ENCODE data around the gene SH3BP4. TPM values are rescaled to one million over a fixed set of nuclear protein-coding genes. Genes with fewer than 3 reads are reported as not detected.

The SH3BP4 gene
- total and polyA plus RNA-seq, 7 donors = 4.8 to 22.8 (median 14.0) TPM

- WGBS, 2 donors = 96 to 97% methylated on average over 14 of the region's 14 CpGs
Observed at GRCh38 chr2:234988491-234988890, 36.7 kb downstream of the SH3BP4 start.

GRCh38 chr2:234989183-234989701, 37.4 kb downstream of the SH3BP4 start:
- Histone ChIP-seq H3K36me3 (no peaks in the 10 kb centered on the region), H3K27me3 (no peaks in the 10 kb centered on the region), H3K27ac (peak overlapping the region in 3 of 4 donors; percentile 29 to 51 (median 37)), H3K9me3 (no peaks in the 10 kb centered on the region), H3K4me1 (peaks cover 0 to 37% (median 18%) of the 10 kb centered on the region in 4 donors), H3K4me3 (no peak overlapping the region)
- peak in 1 of 4 donors; percentile 13 for TF ChIP-seq EP300 (IDR thresholded peaks at IDR 0.05)
- peak; percentile 19 to 60 (median 34) for TF ChIP-seq POLR2AphosphoS5 (IDR thresholded peaks at IDR 0.05)
- no peak for TF ChIP-seq CTCF (IDR thresholded peaks at IDR 0.05)
- TF ChIP-seq POLR2A (IDR thresholded peaks at IDR 0.05) = no peak
- 11 to 47% methylated on average over 13 of the region's 13 CpGs for whole genome bisulfite sequencing, 2 donors
- intact Hi-C loops (cut with DNase I) = no loop called here
- peak; percentile 91 for DNase-seq

More at GRCh38 chr2:234988491-234988890, 36.7 kb downstream of the SH3BP4 start:
- DNase-seq = no peak
- Histone ChIP-seq H3K4me3 (no peak overlapping the region), H3K9me3 (no peaks in the 10 kb centered on the region), H3K27me3 (no peaks in the 10 kb centered on the region), H3K4me1 (peaks cover 0 to 41% (median 19%) of the 10 kb centered on the region in 4 donors), H3K36me3 (no peaks in the 10 kb centered on the region), H3K27ac (peak overlapping the region in 3 of 4 donors; percentile 29 to 51 (median 37))
- intact Hi-C loops (cut with DNase I) = no loop called here
- no peak for TF ChIP-seq POLR2A (IDR thresholded peaks at IDR 0.05)
- TF ChIP-seq CTCF (IDR thresholded peaks at IDR 0.05) = no peak
- no peak for TF ChIP-seq EP300 (IDR thresholded peaks at IDR 0.05)
- no peak for TF ChIP-seq POLR2AphosphoS5 (IDR thresholded peaks at IDR 0.05)

GRCh38 chr2:234990300-234990699, 38.5 kb downstream of the SH3BP4 start:
- H3K36me3 ChIP-seq = no peaks in the 10 kb centered on the region
- peaks cover 0 to 48% (median 22%) of the 10 kb centered on the region in 4 donors for H3K4me1 ChIP-seq
- intact Hi-C loops (cut with DNase I) = no loop called here
- 90 to 91% methylated on average over 7 of the region's 7 CpGs for WGBS, 2 donors
- H3K27me3 ChIP-seq = no peaks in the 10 kb centered on the region
- TF ChIP-seq EP300 (IDR thresholded peaks at IDR 0.05) (no peak), POLR2A (IDR thresholded peaks at IDR 0.05) (no peak), CTCF (IDR thresholded peaks at IDR 0.05) (no peak), POLR2AphosphoS5 (IDR thresholded peaks at IDR 0.05) (no peak)
- H3K9me3 ChIP-seq = no peaks in the 10 kb centered on the region
- no peak for DNase-seq
- no peak overlapping the region for H3K4me3 ChIP-seq
- H3K27ac ChIP-seq = peak overlapping the region in 1 of 4 donors; percentile 34

- intact Hi-C loops (cut with DNase I) = no loop called here
- 81 to 84% methylated on average over 5 of the region's 5 CpGs for WGBS, 2 donors
- TF ChIP-seq EP300 (IDR thresholded peaks at IDR 0.05) (no peak), POLR2AphosphoS5 (IDR thresholded peaks at IDR 0.05) (no peak), POLR2A (IDR thresholded peaks at IDR 0.05) (no peak), CTCF (IDR thresholded peaks at IDR 0.05) (no peak)
- Histone ChIP-seq H3K27ac (no peak overlapping the region), H3K9me3 (no peaks in the 10 kb centered on the region), H3K36me3 (no peaks in the 10 kb centered on the region), H3K4me3 (no peak overlapping the region), H3K4me1 (peaks cover 0 to 58% (median 31%) of the 10 kb centered on the region in 4 donors), H3K27me3 (no peaks in the 10 kb centered on the region)
- DNase-seq = no peak
Observed at GRCh38 chr2:234991290-234991689, 39.5 kb downstream of the SH3BP4 start.

- 84 to 94% methylated on average over 6 of the region's 6 CpGs for WGBS, 2 donors
- no peak for DNase-seq
- Histone ChIP-seq H3K27ac (no peak overlapping the region), H3K9me3 (no peaks in the 10 kb centered on the region), H3K27me3 (no peaks in the 10 kb centered on the region), H3K4me1 (peaks cover 0 to 63% (median 35%) of the 10 kb centered on the region in 4 donors), H3K36me3 (no peaks in the 10 kb centered on the region), H3K4me3 (no peak overlapping the region)
- no peak for TF ChIP-seq POLR2A (IDR thresholded peaks at IDR 0.05)
- TF ChIP-seq EP300 (IDR thresholded peaks at IDR 0.05) = no peak
- TF ChIP-seq CTCF (IDR thresholded peaks at IDR 0.05) = no peak
- TF ChIP-seq POLR2AphosphoS5 (IDR thresholded peaks at IDR 0.05) = no peak
- intact Hi-C loops (cut with DNase I) = no loop called here
Observed at GRCh38 chr2:234991793-234992192, 40.0 kb downstream of the SH3BP4 start.
